H1 (cell line): ENCODE data around the gene LAPTM4A. TPM values are rescaled to one million over a fixed set of nuclear protein-coding genes. Genes with fewer than 3 reads are reported as not detected.

Experiments used
- CTCF ChIA-PET: fragments of 300-600 bp; sonication (Branson Sonifier 250); formaldehyde crosslinking; loops from one replicate; lab custom pipeline; 2021; ENCODE audit not compliant: partially characterized antibody; lab: Charles Lee
- POLR2A ChIA-PET: fragments of 300-600 bp; sonication (Branson Sonifier 250); formaldehyde crosslinking; loops from one replicate; lab custom pipeline; 2021; ENCODE audit warnings: inconsistent platforms; ENCODE audit not compliant: partially characterized antibody; lab: Charles Lee
- DNase-seq, 2 experiments: peaks; one replicate each; pipeline versions ENCODE4 v3.0.0 to v3.0.0-alpha.2; 2010 to 2022; ENCODE audit warnings: low spot score in 2 of 2, low read depth in 1 of 2, mixed read lengths in 1 of 2
- FAIRE-seq: peaks from 2 replicates; lab custom pipeline; 2011; peaks lifted over from hg19 to GRCh38; lab: Jason Lieb, UNC
- H2AFZ ChIP-seq: 2 replicates; pipeline ENCODE4 v1.8.1; 2012; ENCODE audit warnings: low read length, inconsistent platforms
- H2AK5ac ChIP-seq: 2 replicates; pipeline ENCODE4 v1.6.1; 2013; ENCODE audit warnings: low read depth, low read length
- H2BK120ac ChIP-seq: replicated peaks from 2 replicates; pipeline ENCODE3; 2013; ENCODE audit warnings: low read depth, low read length, inconsistent platforms
- H2BK12ac ChIP-seq: 2 replicates; pipeline ENCODE4 v1.6.1; 2013; ENCODE audit warnings: low read depth, low read length
- H2BK15ac ChIP-seq: 2 replicates; pipeline ENCODE4 v1.6.1; 2013; ENCODE audit warnings: low read length
- H2BK20ac ChIP-seq: 2 replicates; pipeline ENCODE4 v1.6.1; 2013; ENCODE audit warnings: low read length
- H2BK5ac ChIP-seq: 2 replicates; pipeline ENCODE4 v1.6.1; 2013; ENCODE audit warnings: low read depth, low read length
- H3K14ac ChIP-seq: 2 replicates; pipeline ENCODE4 v1.6.1; 2013; ENCODE audit warnings: inconsistent platforms; ENCODE audit not compliant: insufficient read length
- H3K18ac ChIP-seq: 2 replicates; pipeline ENCODE4 v1.6.1; 2013; ENCODE audit warnings: low read length; ENCODE audit errors: extremely low read depth
- H3K23ac ChIP-seq: 2 replicates; pipeline ENCODE4 v1.6.1; 2013; ENCODE audit warnings: inconsistent platforms; ENCODE audit not compliant: insufficient read length
- H3K23me2 ChIP-seq: 2 replicates; pipeline ENCODE4 v1.6.1; 2013; ENCODE audit warnings: low read depth, low read length
- H3K27ac ChIP-seq: 2 replicates; pipeline ENCODE4 v1.6.1; 2011; ENCODE audit warnings: low read depth, low read length, inconsistent platforms
- H3K27me3 ChIP-seq, 4 experiments: replicated peaks in 1 of 4; 1 replicate in 1 of 4; 2 replicates in 3 of 4; pipeline versions ENCODE4 v1.6.1 to v1.8.1; 2011 to 2013; ENCODE audit warnings: low read length in 3 of 4, mild to moderate bottlenecking in 3 of 4, inconsistent platforms in 2 of 4, mixed read lengths in 2 of 4, moderate library complexity in 1 of 4; ENCODE audit not compliant: control insufficient read depth in 3 of 4, insufficient read depth in 3 of 4; ENCODE audit errors: extremely low read depth in 1 of 4
- H3K36me3 ChIP-seq, 4 experiments: 2 replicates each; pipeline versions ENCODE4 v1.6.1 to v1.8.1; 2011 to 2013; ENCODE audit warnings: mild to moderate bottlenecking in 4 of 4, low read length in 3 of 4, moderate library complexity in 2 of 4, control low read depth in 1 of 4, inconsistent platforms in 1 of 4; ENCODE audit not compliant: insufficient read depth in 4 of 4, control insufficient read depth in 2 of 4
- H3K4ac ChIP-seq: replicated peaks from 2 replicates; pipeline ENCODE3; 2013; ENCODE audit warnings: low read length, low read depth, mixed read lengths, inconsistent platforms; ENCODE audit not compliant: insufficient read length
- H3K4me1 ChIP-seq, 4 experiments: replicated peaks in 1 of 4; 1 replicate in 1 of 4; 2 replicates in 3 of 4; pipeline versions ENCODE4 v1.6.1 to v1.8.1; 2011 to 2013; ENCODE audit warnings: low read length in 3 of 4, inconsistent platforms in 2 of 4, mixed read lengths in 1 of 4; ENCODE audit not compliant: insufficient read depth in 4 of 4, control insufficient read depth in 3 of 4
- H3K4me2 ChIP-seq, 2 experiments: 2 replicates each; pipeline versions ENCODE4 v1.6.1 to v1.8.1; 2011 to 2013; ENCODE audit warnings: low read depth in 2 of 2, low read length in 2 of 2, control low read depth in 1 of 2, inconsistent platforms in 1 of 2, mild to moderate bottlenecking in 1 of 2; ENCODE audit not compliant: insufficient read depth in 1 of 2
- H3K4me3 ChIP-seq, 4 experiments: fragments of 200-600, 300-600 bp in 1 of 4; sonication (generic), shearing (Covaris generic), sonication (Bioruptor Twin) in 1 of 4; 2 replicates each; pipeline versions ENCODE4 v1.5.1 to v1.8.1; 2011 to 2016; ENCODE audit warnings: low read length in 4 of 4, low read depth in 3 of 4, control low read depth in 2 of 4, inconsistent platforms in 2 of 4, mild to moderate bottlenecking in 2 of 4, mixed read lengths in 1 of 4, moderate library complexity in 1 of 4; ENCODE audit not compliant: insufficient read depth in 2 of 4; ENCODE audit errors: extremely low read depth in 1 of 4
- H3K56ac ChIP-seq: replicated peaks from 2 replicates; pipeline ENCODE3; 2013; ENCODE audit warnings: low read depth, mild to moderate bottlenecking, mixed read lengths, low read length, inconsistent platforms; ENCODE audit not compliant: insufficient read length
- H3K79me1 ChIP-seq: 2 replicates; pipeline ENCODE4 v1.6.1; 2013; ENCODE audit warnings: low read depth, low read length, control low read depth
- H3K79me2 ChIP-seq, 2 experiments: 2 replicates each; pipeline versions ENCODE4 v1.6.1 to v1.8.1; 2012 to 2013; ENCODE audit warnings: low read length in 2 of 2, mild to moderate bottlenecking in 2 of 2, inconsistent platforms in 1 of 2; ENCODE audit not compliant: insufficient read depth in 2 of 2, control insufficient read depth in 1 of 2
- H3K9ac ChIP-seq, 4 experiments: replicated peaks in 1 of 4; 1 replicate in 1 of 4; 2 replicates in 3 of 4; pipeline versions ENCODE4 v1.6.1 to v1.8.1; 2011 to 2013; ENCODE audit warnings: low read depth in 3 of 4, low read length in 3 of 4, control low read depth in 2 of 4, mild to moderate bottlenecking in 2 of 4, moderate library complexity in 2 of 4, inconsistent platforms in 1 of 4; ENCODE audit errors: extremely low read depth in 1 of 4
- H3K9me3 ChIP-seq, 2 experiments: 2 replicates each; pipeline versions ENCODE4 v1.6.1 to v1.8.1; 2012 to 2013; ENCODE audit warnings: mild to moderate bottlenecking in 2 of 2, moderate library complexity in 2 of 2, control low read depth in 1 of 2, inconsistent platforms in 1 of 2, low read depth in 1 of 2, low read length in 1 of 2, mixed read lengths in 1 of 2; ENCODE audit not compliant: insufficient read depth in 2 of 2
- H4K20me1 ChIP-seq, 2 experiments: replicated peaks in 1 of 2; 2 replicates each; pipeline versions ENCODE3 to v1.8.1; 2011 to 2013; ENCODE audit warnings: inconsistent platforms in 2 of 2, low read length in 2 of 2, mild to moderate bottlenecking in 1 of 2; ENCODE audit not compliant: insufficient read depth in 2 of 2, control insufficient read depth in 1 of 2
- H4K5ac ChIP-seq: 2 replicates; pipeline ENCODE4 v1.6.1; 2013; ENCODE audit warnings: low read length, low read depth, mixed read lengths, inconsistent platforms; ENCODE audit not compliant: insufficient read length
- H4K8ac ChIP-seq: 2 replicates; pipeline ENCODE4 v1.8.0; 2013; ENCODE audit warnings: mild to moderate bottlenecking, moderate library complexity, low read length, inconsistent platforms; ENCODE audit not compliant: insufficient read depth; ENCODE audit errors: extremely low read depth
- H4K91ac ChIP-seq: replicated peaks from 2 replicates; pipeline ENCODE3; 2013; ENCODE audit warnings: low read length, mixed read lengths, inconsistent platforms; ENCODE audit not compliant: insufficient read length
- CBX8 ChIP-seq: fragments of 300-800, 300-1000 bp; sonication (generic); IDR thresholded peaks from 2 replicates; pipeline ENCODE4 v1.7.1; 2016; ENCODE audit warnings: low read depth, low read length, borderline replicate concordance
- POU5F1 ChIP-seq: IDR thresholded peaks from 2 replicates; pipeline ENCODE4 v1.6.1; 2011; ENCODE audit warnings: low read depth, mild to moderate bottlenecking, low read length, moderate library complexity
- TCF12 ChIP-seq: IDR thresholded peaks from 2 replicates; pipeline ENCODE4 v1.6.1; 2011; ENCODE audit warnings: low read depth, mild to moderate bottlenecking, low read length
- whole genome bisulfite sequencing, 2 experiments: shearing (Covaris generic) in 1 of 2; methylation state at CpG; one replicate each; pipeline versions ENCODE4 v1.1.6 to v1.1.7; 2013 to 2015; ENCODE audit warnings: low lambda C conversion rate in 2 of 2, mixed read lengths in 2 of 2, inconsistent platforms in 1 of 2, low coverage in 1 of 2, missing lambda C conversion rate in 1 of 2; ENCODE audit not compliant: insufficient replicate concordance in 2 of 2, insufficient coverage in 1 of 2, insufficient read length in 1 of 2; ENCODE audit errors: extremely low coverage in 1 of 2, missing lambda C conversion rate in 1 of 2; 5-methylcytosine and 5-hydroxymethylcytosine counted together
- polyA plus RNA-seq, 7 experiments: library from polyadenylated mRNA; depleted of rRNA in 3 of 7; stranded (reverse) in 5 of 7; unstranded in 2 of 7; fragments of >200 nt in 5 of 7; fragments of 200-250 nt in 2 of 7; gene quantifications; 1 replicate in 5 of 7; 2 replicates in 1 of 7; 4 replicates in 1 of 7; pipeline versions ENCODE4 v1.2.1 to v1.2.3, GENCODE V29; 2011 to 2013; ENCODE audit warnings: missing spikeins in 2 of 7, mixed read lengths in 2 of 7
- total RNA-seq: library from RNA; stranded (reverse); fragmentation: NEBNext Ultra II Directional; extraction: Animal tissue kit (Norgen Biotek cat#: 25700); gene quantifications from 2 replicates; pipeline ENCODE4 v1.2.1, GENCODE V29; 2021

The LAPTM4A gene
- total and polyA plus RNA-seq, 2 of the 8 experiments (the other 6 are each of a cell fraction or from before 2014, with no cell fraction given): 193 to 419 TPM

GRCh38 chr2:19987936-19988335 lies 63.5 kb downstream of the LAPTM4A start:
- peak overlapping the region in 1 of 4 experiments; percentile 87; a peak in 2 of 8 replicates for H3K4me3 ChIP-seq
- H4K20me1 ChIP-seq: peaks cover 0 to 2% of the 10 kb centered on the region in 2 experiments
- H3K4ac ChIP-seq: no peak overlapping the region
- H3K18ac ChIP-seq: no peak overlapping the region
- no peak overlapping the region for H2AK5ac ChIP-seq
- H3K14ac ChIP-seq: no peak overlapping the region
- peaks cover 3 to 48% of the 10 kb centered on the region in 2 experiments; a peak in 3 of 4 replicates for H3K79me2 ChIP-seq
- DNase-seq: no peak
- H3K27ac ChIP-seq: no peak overlapping the region
- ChIA-PET POLR2A (interaction anchor here (0.6 kb wide), 1 partner anchor 94 kb away, joined by 3 read pairs; no protein-coding TSS in a partner anchor), CTCF (interaction anchor here (0.9 to 2.7 kb wide), 3 partner anchors 15 to 33 kb away, joined by 3 to 19 read pairs (median 9); no protein-coding TSS in a partner anchor)
- no peak overlapping the region for H2BK15ac ChIP-seq
- H2BK120ac ChIP-seq: no peak overlapping the region
- H2AFZ ChIP-seq: no peak overlapping the region
- H3K79me1 ChIP-seq: peaks cover 5% of the 10 kb centered on the region
- no peak overlapping the region for H4K8ac ChIP-seq
- no peak overlapping the region for H3K23ac ChIP-seq
- no peak overlapping the region for H2BK5ac ChIP-seq
- no peaks in the 10 kb centered on the region for H3K9me3 ChIP-seq
- peaks cover 9% of the 10 kb centered on the region for H3K23me2 ChIP-seq
- no peaks in the 10 kb centered on the region for H3K27me3 ChIP-seq
- peaks cover 0 to 2% (median under 1%) of the 10 kb centered on the region in 4 experiments; a peak in 3 of 7 replicates for H3K4me1 ChIP-seq
- no peak overlapping the region for H4K91ac ChIP-seq
- no peak overlapping the region for H2BK12ac ChIP-seq
- H4K5ac ChIP-seq: no peak overlapping the region
- no peak for FAIRE-seq
- H3K56ac ChIP-seq: no peak overlapping the region
- peaks cover 0 to 21% (median 6%) of the 10 kb centered on the region in 4 experiments; a peak in 3 of 8 replicates for H3K36me3 ChIP-seq
- WGBS, 2 experiments: 90% methylated on average over 5 of the region's 5 CpGs; no CpG with 5 or more reads in 1 of the 2 experiments
- H3K9ac ChIP-seq: no peak overlapping the region
- H3K4me2 ChIP-seq: peak overlapping the region in 1 of 2 experiments; percentile 91; a peak in 2 of 4 replicates
- H2BK20ac ChIP-seq: no peak overlapping the region
- no peak for TF ChIP-seq TCF12
- no peak for TF ChIP-seq CBX8
- TF ChIP-seq POU5F1: no peak
